ENCODE measurements around the gene MEG3.
A peak's percentile ranks its signal among the peaks of the same experiment; 100 is the strongest.

Gene MEG3

DNA sequence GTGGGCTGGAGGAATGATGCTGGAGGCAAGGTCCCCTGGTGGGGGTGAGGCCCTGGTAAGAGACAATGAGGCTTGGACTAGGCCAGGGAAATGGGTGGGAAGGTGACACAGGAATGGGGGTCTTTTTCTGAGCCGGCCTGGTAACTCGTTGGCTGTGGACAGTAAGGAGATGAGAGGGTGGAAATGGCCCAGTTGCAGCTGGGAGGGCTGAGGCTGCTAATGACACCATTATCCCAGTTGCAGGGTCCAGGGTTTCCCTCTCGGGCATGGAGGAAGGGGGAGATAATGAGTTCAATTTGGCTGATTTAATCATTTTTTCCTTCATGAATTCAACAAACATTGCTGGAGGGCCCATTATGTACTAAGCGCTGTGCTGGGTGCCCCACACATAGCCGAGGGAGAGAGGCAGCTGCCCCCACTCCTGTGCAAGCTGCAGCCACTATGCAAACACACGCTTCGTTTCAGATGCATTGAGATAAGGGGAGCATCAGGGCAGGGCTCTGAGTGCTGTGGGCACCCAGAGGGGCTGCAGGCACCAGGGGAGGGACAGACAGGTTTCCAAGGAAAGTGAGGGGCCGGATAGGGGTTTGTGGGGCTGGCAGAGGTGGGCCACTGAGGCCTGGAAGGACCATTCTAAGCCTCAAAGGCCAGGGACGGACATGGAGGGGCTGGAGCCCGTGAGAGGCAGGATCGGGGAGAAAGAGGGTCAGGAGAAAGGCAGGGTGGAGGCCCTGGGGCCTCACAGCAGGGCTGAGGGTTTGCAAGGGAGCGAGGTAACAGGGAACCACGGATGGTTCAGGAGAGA lies 43.2 kb upstream of the MEG3 start:
- peaks cover 29% of the 10 kb centered on the region for H3K27me3 Mint-ChIP-seq (ENCODE audit: low read depth)
- H3K4me1 Mint-ChIP-seq: peaks cover 84% of the 10 kb centered on the region
- H3K9me3 Mint-ChIP-seq: no peaks in the 10 kb centered on the region
- peak overlapping the region; percentile 45 to 76 (median 47) for H3K27ac Mint-ChIP-seq
- TF ChIP-seq, protein P1, sequence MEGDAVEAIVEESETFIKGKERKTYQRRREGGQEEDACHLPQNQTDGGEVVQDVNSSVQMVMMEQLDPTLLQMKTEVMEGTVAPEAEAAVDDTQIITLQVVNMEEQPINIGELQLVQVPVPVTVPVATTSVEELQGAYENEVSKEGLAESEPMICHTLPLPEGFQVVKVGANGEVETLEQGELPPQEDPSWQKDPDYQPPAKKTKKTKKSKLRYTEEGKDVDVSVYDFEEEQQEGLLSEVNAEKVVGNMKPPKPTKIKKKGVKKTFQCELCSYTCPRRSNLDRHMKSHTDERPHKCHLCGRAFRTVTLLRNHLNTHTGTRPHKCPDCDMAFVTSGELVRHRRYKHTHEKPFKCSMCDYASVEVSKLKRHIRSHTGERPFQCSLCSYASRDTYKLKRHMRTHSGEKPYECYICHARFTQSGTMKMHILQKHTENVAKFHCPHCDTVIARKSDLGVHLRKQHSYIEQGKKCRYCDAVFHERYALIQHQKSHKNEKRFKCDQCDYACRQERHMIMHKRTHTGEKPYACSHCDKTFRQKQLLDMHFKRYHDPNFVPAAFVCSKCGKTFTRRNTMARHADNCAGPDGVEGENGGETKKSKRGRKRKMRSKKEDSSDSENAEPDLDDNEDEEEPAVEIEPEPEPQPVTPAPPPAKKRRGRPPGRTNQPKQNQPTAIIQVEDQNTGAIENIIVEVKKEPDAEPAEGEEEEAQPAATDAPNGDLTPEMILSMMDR (IDR thresholded peaks at IDR 0.05; ENCODE audit: unreplicated experiment in 3 of 3): no peak
- no peak overlapping the region for H3K4me3 Mint-ChIP-seq
- H3K36me3 Mint-ChIP-seq (ENCODE audit: low read depth): no peaks in the 10 kb centered on the region

DNA sequence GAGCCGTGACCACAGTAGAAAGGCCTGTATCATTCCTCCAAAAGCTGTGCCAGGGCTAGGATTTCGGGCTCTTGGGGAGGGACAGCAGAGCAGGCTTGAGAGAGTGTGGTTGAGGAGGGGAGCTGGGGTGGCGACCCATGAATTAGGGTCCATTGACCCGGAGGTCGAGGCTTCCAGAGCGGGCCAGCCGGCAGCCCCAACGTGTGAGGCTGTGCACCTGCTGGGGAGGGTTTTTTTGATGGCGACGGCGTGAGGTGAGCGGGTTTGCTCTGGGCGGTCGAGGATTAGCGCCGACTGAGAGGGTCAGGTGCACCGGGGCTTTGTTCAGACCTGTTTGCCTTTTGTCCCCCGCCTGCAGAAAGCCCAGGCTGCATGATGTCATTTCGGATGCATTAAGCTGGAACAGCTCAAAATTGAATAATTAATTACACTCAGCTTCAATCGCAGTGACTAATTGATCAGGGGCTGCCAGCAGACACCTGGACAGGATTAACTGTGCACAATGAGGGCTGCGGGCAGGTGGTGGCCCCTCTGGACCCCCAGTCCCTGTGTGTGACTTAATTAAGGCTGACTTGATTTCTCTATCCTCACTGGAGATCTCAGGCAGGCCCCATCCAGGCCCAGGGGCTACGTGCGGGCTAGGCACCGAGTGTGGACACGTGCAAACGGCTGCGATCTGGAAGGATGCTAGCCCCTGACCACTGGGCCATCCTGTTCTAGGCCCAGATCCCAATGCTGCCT lies 42.1 kb upstream of the MEG3 start:
- Mint-ChIP-seq H3K36me3 (ENCODE audit: low read depth) (no peaks in the 10 kb centered on the region), H3K9me3 (no peaks in the 10 kb centered on the region), H3K27me3 (ENCODE audit: low read depth) (peaks cover 32% of the 10 kb centered on the region), H3K4me1 (peaks cover 84% of the 10 kb centered on the region), H3K27ac (peak overlapping the region in 1 of 3 experiments; percentile 16), H3K4me3 (no peak overlapping the region)
- TF ChIP-seq, protein P1 (IDR thresholded peaks at IDR 0.05; ENCODE audit: unreplicated experiment in 3 of 3): no peak

DNA sequence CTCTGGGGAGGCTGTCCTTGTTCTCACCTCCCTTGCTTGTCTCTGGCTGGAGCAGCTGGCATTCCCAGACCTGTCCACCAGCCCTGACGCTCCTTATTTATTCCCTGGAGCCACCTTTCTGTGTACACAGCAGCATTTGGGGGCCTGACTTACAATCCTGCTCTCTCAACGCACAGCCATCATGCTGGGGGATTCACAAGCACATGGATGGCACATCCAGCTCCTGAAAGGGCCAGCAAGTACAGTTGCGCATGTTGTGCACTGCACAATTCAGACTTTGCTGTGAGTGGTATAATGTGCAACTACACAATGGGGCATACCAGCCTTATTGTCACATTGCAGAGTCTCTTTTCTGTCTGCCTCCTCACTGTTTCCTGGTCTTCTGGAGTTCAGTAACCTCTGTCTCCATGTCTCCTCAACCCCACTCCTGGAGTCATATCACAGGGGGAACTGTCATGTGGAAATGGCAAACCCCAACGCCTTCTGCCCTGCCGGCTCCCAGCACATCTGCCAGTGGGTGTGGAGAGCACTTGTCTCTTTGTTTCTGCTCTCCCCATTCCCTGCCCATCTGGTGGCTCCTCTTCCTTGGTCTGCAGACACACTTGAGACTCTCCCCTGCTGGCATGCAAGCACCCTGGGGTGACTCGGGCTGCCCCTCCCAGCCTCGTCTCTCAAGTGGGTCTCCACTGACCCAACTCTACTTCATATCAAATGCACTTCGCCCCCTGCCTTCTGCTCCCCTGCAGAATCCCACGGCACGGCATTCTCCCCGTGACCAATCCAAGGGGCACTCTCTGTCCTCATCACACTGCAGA lies 41.2 kb upstream of the MEG3 start:
- TF ChIP-seq, protein P1 (IDR thresholded peaks at IDR 0.05; ENCODE audit: unreplicated experiment in 3 of 3): no peak
- H3K4me1 Mint-ChIP-seq: peaks cover 88% of the 10 kb centered on the region
- H3K27me3 Mint-ChIP-seq (ENCODE audit: low read depth): peaks cover 30% of the 10 kb centered on the region

DNA sequence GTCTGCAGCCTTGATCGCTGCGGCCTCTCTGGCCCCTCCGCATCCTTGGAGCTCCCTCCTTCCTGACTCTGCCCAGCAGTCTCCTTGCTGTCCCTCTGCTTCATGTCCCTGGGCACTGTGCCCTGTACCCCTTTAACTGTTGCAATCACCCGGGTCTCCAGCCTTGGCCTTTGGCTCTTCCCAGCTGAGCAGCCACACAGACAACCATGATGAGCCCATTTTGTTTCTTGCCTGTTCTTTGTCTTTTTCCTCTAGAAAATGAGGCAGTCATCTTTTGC lies 40.6 kb upstream of the MEG3 start:
- Mint-ChIP-seq H3K36me3 (ENCODE audit: low read depth) (no peaks in the 10 kb centered on the region), H3K4me1 (peaks cover 88% of the 10 kb centered on the region), H3K27ac (peak overlapping the region in 1 of 3 experiments; percentile 66), H3K9me3 (no peaks in the 10 kb centered on the region), H3K4me3 (peak overlapping the region in 1 of 3 experiments; percentile 18), H3K27me3 (ENCODE audit: low read depth) (peaks cover 29% of the 10 kb centered on the region)
- TF ChIP-seq, protein P1 (IDR thresholded peaks at IDR 0.05; ENCODE audit: unreplicated experiment in 3 of 3): no peak

More for the DNA sequence above, 41.2 kb upstream of the MEG3 start:
- Mint-ChIP-seq H3K36me3 (ENCODE audit: low read depth) (no peaks in the 10 kb centered on the region), H3K27ac (peak overlapping the region in 2 of 3 experiments; percentile 16 to 66), H3K4me3 (peak overlapping the region in 2 of 3 experiments; percentile 4 to 43), H3K9me3 (no peaks in the 10 kb centered on the region)

DNA sequence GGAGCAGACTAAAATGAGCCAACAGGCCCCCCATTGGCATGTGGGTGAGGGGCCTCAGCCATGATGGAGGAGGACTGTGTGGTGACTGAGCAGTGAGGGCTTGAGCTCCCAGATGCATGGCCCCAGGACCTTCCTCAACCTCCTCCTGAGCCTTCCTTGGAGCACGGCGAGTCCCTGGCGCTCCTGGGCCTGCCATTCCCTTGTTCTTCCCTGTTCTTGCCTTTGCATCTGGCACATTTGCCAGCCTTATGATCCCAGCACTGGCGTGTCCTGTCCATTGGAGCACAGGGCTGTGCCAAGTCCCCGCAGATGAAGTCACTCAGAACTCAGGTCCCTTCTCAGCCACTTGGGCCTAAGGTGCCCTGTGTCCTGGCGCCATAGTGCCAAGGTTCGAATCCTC lies 40.3 kb upstream of the MEG3 start:
- TF ChIP-seq, protein P1 (IDR thresholded peaks at IDR 0.05; ENCODE audit: unreplicated experiment in 3 of 3): no peak
- H3K9me3 Mint-ChIP-seq: no peaks in the 10 kb centered on the region
- no peak overlapping the region for H3K4me3 Mint-ChIP-seq
- H3K27me3 Mint-ChIP-seq (ENCODE audit: low read depth): peaks cover 27% of the 10 kb centered on the region
- H3K36me3 Mint-ChIP-seq (ENCODE audit: low read depth): no peaks in the 10 kb centered on the region
- H3K27ac Mint-ChIP-seq: peak overlapping the region; percentile 30 to 66 (median 45)
- H3K4me1 Mint-ChIP-seq: peaks cover 88% of the 10 kb centered on the region
